H1 (cell line): Measurements from ENCODE around the gene PPEF2. TPM values are rescaled to one million over a fixed set of nuclear protein-coding genes. Genes with fewer than 3 reads are reported as not detected.

Source experiments
- RBBP5 ChIP-seq: IDR thresholded peaks from 2 replicates; pipeline ENCODE4 v1.7.1; 2012; ENCODE audit warnings: low read depth, mild to moderate bottlenecking, inconsistent platforms, low read length, moderate library complexity, borderline replicate concordance
- RXRA ChIP-seq: IDR thresholded peaks from 2 replicates; pipeline ENCODE4 v1.6.1; 2011; ENCODE audit warnings: low read depth, mild to moderate bottlenecking, low read length, moderate library complexity; ENCODE audit not compliant: insufficient read depth
- TAF7 ChIP-seq: optimal IDR thresholded peaks from 2 replicates; pipeline ENCODE3; 2011; ENCODE audit warnings: low read depth, mild to moderate bottlenecking, inconsistent platforms, low read length, moderate library complexity, borderline replicate concordance
- polyA plus RNA-seq, 7 experiments: library from polyadenylated mRNA; depleted of rRNA in 3 of 7; stranded (reverse) in 5 of 7; unstranded in 2 of 7; fragments of >200 nt in 5 of 7; fragments of 200-250 nt in 2 of 7; gene quantifications; 1 replicate in 5 of 7; 2 replicates in 1 of 7; 4 replicates in 1 of 7; pipeline versions ENCODE4 v1.2.1 to v1.2.3, GENCODE V29; 2011 to 2013; ENCODE audit warnings: missing spikeins in 2 of 7, mixed read lengths in 2 of 7
- total RNA-seq: library from RNA; stranded (reverse); fragmentation: NEBNext Ultra II Directional; extraction: Animal tissue kit (Norgen Biotek cat#: 25700); gene quantifications from 2 replicates; pipeline ENCODE4 v1.2.1, GENCODE V29; 2021

PPEF2 gene
- total and polyA plus RNA-seq, 2 of the 8 experiments (the other 6 are each of a cell fraction or from before 2014, with no cell fraction given): not detected

DNA sequence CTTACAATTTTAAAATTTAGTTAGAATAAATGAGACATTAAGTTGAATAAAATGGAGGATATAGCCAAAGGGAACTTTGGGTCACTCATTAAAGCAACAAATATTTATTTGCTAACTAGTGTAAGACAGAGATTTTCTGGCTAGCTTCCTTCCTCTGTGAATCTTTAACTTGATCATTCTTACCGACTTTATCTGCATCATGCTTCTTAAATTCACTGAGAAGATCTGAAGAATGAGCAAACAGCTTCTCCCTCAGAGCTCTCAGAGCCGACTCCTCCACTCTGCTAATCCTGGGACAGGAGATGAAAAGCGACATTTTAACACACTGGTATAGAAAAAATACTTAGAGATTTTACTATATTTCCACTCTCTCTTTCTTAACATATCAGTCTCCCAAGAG, 35.1 kb downstream of the PPEF2 start (continued):
- no peak for TF ChIP-seq RBBP5
- no peak for TF ChIP-seq TAF7
- no peak for TF ChIP-seq RXRA
